Stimulated activated CD4-positive, alpha-beta T cell treated with anti-CD3 and anti-CD28 coated beads, Interleukin-1b, Interleukin-23, amount 100 ng/mL, for 4 hours (primary cell): Measurements from ENCODE around the gene FAM181A.

Experiments used
- DNase-seq, 2 donors: peaks; one replicate each; pipeline ENCODE4 v3.0.0-alpha.2; 2020; ENCODE audit warnings: low read depth in 2 of 2

The FAM181A gene

GRCh38 chr14:93926873-93927799 lies at the start of gene FAM181A:
Gene FAM181A (plus strand): TSS chr14:93927344. CDS start chr14:93928286, 942 bp downstream.
- DNase-seq = no peak

DNA sequence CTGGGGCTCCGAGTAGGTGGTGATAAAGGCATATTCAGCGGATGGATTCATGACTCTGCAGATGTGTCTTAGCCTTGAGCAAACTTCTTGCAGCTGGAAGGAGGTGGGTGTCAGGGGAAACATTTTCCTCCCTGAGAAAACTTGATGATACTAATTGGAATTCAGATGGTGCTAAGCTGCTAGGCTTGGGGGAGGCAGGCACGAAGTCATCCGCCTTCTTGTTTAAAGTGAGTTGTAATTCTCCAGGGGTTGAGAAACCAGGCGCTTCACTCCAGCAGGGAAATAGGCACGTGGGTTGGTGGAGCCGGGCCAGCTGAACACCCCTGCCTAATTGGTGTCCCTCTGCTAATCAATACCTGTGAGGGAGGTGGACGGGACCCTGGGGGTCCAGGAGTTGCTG lies 48.9 kb upstream of the FAM181A start:
- no peak for DNase-seq

- no peak for DNase-seq
Observed at GRCh38 chr14:93878871-93879270, 48.3 kb upstream of the FAM181A start.

- DNase-seq = no peak
Observed at GRCh38 chr14:93879362-93879983, 47.7 kb upstream of the FAM181A start.

GRCh38 chr14:93880021-93880820 lies 46.9 kb upstream of the FAM181A start:
- no peak for DNase-seq

DNA sequence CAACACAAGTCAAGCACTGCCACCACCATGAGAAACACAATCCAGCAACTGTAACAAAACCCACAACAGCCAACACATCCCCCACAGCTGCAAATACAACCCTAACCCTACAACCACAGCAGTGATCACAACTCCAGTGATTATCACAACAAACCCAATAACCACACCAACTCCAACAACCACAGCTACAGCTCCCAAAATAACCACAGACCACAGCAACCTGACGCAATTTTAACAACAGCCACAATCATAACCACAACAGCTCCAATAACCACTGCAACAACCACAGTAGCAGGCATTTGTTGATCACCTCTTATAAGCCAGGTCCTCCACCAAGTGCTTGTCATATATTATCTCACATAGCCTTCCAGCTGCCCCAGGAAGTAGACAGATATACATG lies 42.2 kb upstream of the FAM181A start:
- DNase-seq = no peak

DNA sequence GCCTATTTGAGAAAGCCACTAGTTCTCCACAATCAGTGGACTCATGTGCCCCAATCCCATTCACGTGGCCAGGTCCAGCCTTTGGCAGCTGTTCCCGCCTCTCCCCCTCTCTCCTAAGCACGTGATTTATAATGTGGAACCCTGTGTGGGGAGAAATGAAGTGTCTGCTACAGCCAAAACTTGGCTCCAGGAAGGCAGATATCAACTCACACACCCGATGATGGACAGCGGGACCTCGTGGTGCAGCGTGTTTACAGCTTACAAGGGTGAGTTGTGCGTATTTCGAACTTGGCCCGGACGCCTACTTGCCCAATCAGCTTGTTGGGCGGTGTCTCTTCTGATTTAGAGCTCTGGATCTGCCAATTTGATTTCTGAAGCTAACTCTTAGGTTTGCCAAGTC lies 38.1 kb upstream of the FAM181A start:
- DNase-seq = no peak

DNA sequence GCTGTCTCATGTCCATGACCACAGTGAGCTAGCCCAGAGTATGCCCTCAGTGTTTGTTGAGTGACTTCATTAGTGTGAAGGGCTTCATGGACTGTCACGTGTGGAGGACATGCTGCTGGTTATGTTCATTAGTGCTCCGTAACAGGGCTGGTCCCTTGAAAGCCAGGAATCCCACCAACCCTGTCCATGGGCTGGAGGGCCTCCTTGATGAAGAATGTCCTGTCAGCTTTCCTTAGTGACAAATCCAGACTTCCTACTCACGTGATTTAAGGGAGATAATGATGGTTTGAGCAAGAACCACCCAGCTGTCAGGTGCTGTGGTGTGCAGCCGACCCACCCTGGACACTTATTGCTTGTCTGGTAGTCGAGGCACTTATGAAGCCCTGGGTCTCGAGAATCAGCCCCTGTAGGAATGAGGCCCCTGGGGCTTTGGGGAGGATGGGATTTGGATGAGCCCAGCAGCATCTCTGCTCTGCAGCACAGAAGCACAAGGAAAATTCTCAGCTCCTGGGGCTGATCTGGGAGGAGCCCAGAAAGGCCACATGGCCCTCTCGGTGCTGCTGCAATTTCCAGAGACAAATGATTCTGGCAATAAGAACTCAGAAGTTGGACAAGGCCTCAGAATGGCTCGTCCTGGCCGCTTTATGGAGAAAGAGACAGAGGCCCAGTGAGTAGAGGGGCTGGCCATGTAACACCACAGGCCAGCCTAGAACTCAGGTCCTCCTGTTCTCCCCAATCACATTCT lies 37.2 kb upstream of the FAM181A start:
- DNase-seq = no peak

- DNase-seq = no peak
Observed at GRCh38 chr14:93891756-93892504, 35.2 kb upstream of the FAM181A start.

DNA sequence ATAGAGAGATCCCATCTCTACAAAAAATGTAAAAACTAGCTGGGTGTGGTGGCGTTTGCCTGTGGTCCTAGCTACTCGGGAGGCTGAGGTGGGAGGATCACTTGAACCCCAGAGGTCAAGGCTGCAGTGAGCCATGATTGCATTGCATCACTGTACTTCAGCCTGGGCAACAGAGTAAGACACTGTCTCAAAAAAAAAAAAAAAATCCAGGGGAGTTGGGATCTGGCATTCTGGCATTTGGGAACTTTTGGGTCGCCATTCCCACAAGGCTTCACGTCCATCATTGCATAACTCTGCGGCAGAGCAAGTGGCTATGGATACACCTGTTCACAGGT lies 34.7 kb upstream of the FAM181A start:
- DNase-seq = no peak

DNA sequence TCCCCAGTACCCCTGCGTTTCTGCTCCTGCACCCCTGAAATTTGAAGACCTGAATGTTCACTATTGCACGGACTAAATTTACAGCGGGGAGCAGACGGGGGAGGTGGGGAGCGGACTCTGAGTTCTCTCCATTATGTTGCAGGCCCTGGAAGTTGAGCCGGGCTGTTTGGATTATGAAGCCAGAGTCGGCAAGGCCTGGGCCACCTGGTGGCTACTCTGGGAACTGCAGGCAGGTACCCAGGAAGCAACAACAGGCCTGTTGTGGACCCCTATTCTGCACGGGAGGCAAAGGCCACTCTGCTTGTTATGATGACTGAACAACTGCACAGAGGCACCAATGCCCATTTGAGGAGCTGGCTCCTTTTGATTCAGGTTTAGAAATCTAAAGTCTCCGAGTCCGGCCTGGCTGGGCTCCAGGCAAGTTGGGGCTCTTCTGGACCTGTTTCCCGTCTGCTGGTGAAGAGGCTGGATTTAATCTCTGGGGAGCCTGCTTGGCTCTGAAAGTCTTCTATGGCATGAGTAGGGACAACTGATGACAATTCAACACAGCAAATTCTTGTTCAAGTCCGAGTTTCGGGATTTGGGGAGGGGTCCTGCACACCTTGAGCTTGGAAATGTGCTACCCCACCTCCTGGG lies 34.1 kb upstream of the FAM181A start:
- DNase-seq = peak; percentile 60 to 64

DNA sequence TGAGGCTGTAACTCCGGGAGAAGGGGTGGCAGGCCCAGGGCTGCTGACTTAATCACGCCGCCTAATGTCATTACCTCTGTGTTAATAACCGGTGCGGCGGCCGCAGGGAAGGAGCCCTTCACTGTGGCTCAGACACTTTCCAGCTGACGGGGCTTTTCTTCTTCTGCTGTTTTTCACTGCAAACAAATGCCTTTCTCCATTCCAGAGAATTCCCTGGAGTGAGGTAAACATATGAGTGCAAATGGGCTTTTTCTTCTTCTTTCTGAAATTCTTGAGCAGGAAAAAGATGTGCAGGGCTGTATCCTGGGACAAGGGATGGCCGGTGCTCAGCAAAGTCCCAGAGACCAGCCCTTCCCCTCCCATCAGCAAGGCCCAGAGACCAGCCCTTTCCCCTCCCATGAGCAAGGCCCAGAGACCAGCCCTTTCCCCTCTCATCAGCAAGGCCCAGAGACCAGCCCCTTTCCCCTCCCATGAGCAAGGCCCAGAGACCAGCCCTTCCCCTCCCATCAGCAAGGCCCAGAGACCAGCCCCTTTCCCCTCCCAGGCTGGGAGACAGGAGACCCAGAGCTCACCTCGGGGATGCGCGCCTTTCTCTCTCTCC lies 33.4 kb upstream of the FAM181A start:
- no peak for DNase-seq

GRCh38 chr14:93895023-93895604 lies 32.0 kb upstream of the FAM181A start:
- no peak for DNase-seq

- DNase-seq = no peak
Observed at GRCh38 chr14:93897476-93897845, 29.7 kb upstream of the FAM181A start.

DNA sequence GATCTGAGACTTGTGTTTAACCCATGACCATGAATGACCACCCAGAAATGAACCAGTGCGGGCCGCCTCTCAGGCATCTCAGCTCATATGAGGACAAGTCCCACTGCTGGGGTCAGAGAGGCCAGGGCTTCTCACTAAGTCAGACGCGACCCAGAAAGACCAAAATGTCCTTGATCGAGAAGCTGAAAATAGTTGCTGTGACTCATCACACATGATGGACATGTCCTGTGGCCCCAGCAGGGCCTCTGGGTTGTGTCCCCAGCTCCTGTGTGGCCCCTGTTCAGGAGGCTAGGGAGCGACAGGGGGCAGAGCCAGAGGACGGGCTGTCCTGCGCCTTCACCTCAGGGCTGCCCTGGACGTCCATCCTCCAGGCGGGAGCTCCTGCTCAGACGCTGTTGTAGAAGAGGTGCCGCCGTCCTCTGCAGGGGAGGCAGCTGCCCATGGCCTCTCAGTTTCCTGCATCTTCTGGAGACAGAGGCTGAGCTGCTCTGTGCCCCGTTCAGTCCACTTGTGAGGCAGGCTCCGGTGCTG lies 29.0 kb upstream of the FAM181A start:
- DNase-seq = no peak

GRCh38 chr14:93898731-93899130 lies 28.4 kb upstream of the FAM181A start:
- no peak for DNase-seq

GRCh38 chr14:93901813-93902212 lies 25.3 kb upstream of the FAM181A start:
- DNase-seq = no peak

- DNase-seq = no peak
Observed at GRCh38 chr14:93902619-93903307, 24.4 kb upstream of the FAM181A start.
